ENCODE results near the gene GCK. TPM values are rescaled to one million over a fixed set of nuclear protein-coding genes. Genes with fewer than 3 reads are reported as not detected.

GCK gene
- polyA plus RNA-seq, 1 of the 3 experiments (the other 2 are of a cell fraction) = 1.6 TPM

- Histone ChIP-seq H3K9ac (no peak overlapping the region), H2AFZ (ENCODE audit: low read depth) (no peak overlapping the region), H3K27ac (ENCODE audit: low read depth in 2 of 2, low read length in 1 of 2) (no peak overlapping the region), H4K20me1 (ENCODE audit: insufficient read depth) (peaks cover 12% of the 10 kb centered on the region; the same call in 1 of the 2 replicates), H3K4me2 (no peak overlapping the region), H3F3A (replicated peaks; ENCODE audit: insufficient read depth) (peaks cover 25% of the 10 kb centered on the region), H3K27me3 (ENCODE audit: insufficient read depth) (no peaks in the 10 kb centered on the region), H3K79me2 (ENCODE audit: insufficient read depth) (peaks cover 31% of the 10 kb centered on the region), H3K9me3 (no peaks in the 10 kb centered on the region), H3K4me1 (ENCODE audit: control insufficient read depth in 1 of 2, insufficient read depth in 2 of 2, low read depth in 1 of 2, low read length in 1 of 2) (peaks cover 0 to 8% of the 10 kb centered on the region in 2 experiments; a peak in 1 of 4 replicates), H3K9me2 (no peaks in the 10 kb centered on the region), H3K4me3 (ENCODE audit: low read depth in 2 of 2, low read length in 1 of 2) (no peak overlapping the region), H3K36me3 (replicated peaks in 1 of 2; ENCODE audit: control insufficient read depth in 1 of 2, insufficient read depth in 2 of 2, low read length in 1 of 2) (peaks cover 31 to 77% of the 10 kb centered on the region in 2 experiments)
- ChIA-PET POLR2A (interaction anchor here (1.5 kb wide), 1 partner anchor 12 kb away, joined by 5 read pairs; no protein-coding TSS in a partner anchor), CTCF (interaction anchor here (1.2 to 1.7 kb wide), 3 partner anchors 8 to 84 kb away, joined by 3 to 5 read pairs (median 4); partner anchors contain the start of gene YKT6)
- WGBS (ENCODE audit: low lambda C conversion rate) = 94% methylated on average over 19 of the region's 25 CpGs
- DNase-seq = peak; percentile 34
- TF ChIP-seq MEF2A (IDR thresholded peaks at IDR 0.05; ENCODE audit: borderline replicate concordance, low read depth) (no peak), NFIC (IDR thresholded peaks at IDR 0.05; ENCODE audit: borderline replicate concordance) (no peak), GATA2 (CRISPR knock-in tag; IDR thresholded peaks at IDR 0.05) (no peak), RXRA (IDR thresholded peaks at IDR 0.05; ENCODE audit: borderline replicate concordance, low read depth) (no peak), REST (IDR thresholded peaks at IDR 0.05; ENCODE audit: low read depth, low read length) (no peak), YY1 (IDR thresholded peaks at IDR 0.05; ENCODE audit: low read depth) (no peak), MXI1 (IDR thresholded peaks at IDR 0.05; ENCODE audit: low read depth, low read length) (no peak), POLR2AphosphoS5 (IDR thresholded peaks at IDR 0.05; ENCODE audit: low read depth, low read length) (no peak), RAD21 (IDR thresholded peaks at IDR 0.05; ENCODE audit: low read length) (no peak), SIN3A (IDR thresholded peaks at IDR 0.05; ENCODE audit: borderline replicate concordance, low read depth, low read length) (no peak), FOXJ3 (CRISPR knock-in tag; IDR thresholded peaks at IDR 0.05) (no peak), CHD2 (IDR thresholded peaks at IDR 0.05; ENCODE audit: low read length, partially characterized antibody) (no peak), GABPA (IDR thresholded peaks at IDR 0.05; ENCODE audit: low read depth) (no peak)
Observed at GRCh38 chr7:44116789-44117666, 72.2 kb downstream of the GCK start.

All from SK-N-SH (cell line).